KMS-11 (cell line): ENCODE data around the gene SLC5A4.
A peak's percentile ranks its signal among the peaks of the same experiment; 100 is the strongest.

Experiments
- H2AFZ ChIP-seq: fragments of 200-600 bp; sonication (generic); 2 replicates; pipeline ENCODE4 v1.6.1; 2016; ENCODE audit warnings: antibody characterized with exemption, mixed run types, low read depth
- H3K27ac ChIP-seq: fragments of 200-600 bp; sonication (generic); 2 replicates; pipeline ENCODE4 v1.6.1; 2016; ENCODE audit warnings: mild to moderate bottlenecking, mixed run types
- H3K27me3 ChIP-seq: fragments of 200-600 bp; sonication (generic); 2 replicates; pipeline ENCODE4 v1.6.1; 2017; ENCODE audit warnings: mild to moderate bottlenecking, low read depth, mixed run types, moderate library complexity; ENCODE audit not compliant: insufficient read depth
- H3K36me3 ChIP-seq: fragments of 200-600 bp; sonication (generic); 2 replicates; pipeline ENCODE4 v1.6.1; 2017; ENCODE audit warnings: mild to moderate bottlenecking, mixed run types; ENCODE audit not compliant: insufficient read depth
- H3K4me1 ChIP-seq: fragments of 200-600 bp; sonication (generic); 2 replicates; pipeline ENCODE4 v1.6.1; 2016; ENCODE audit warnings: mild to moderate bottlenecking, low read depth, mixed run types; ENCODE audit not compliant: poor library complexity, severe bottlenecking
- H3K4me2 ChIP-seq: fragments of 200-600 bp; sonication (generic); 2 replicates; pipeline ENCODE4 v1.7.0; 2016; ENCODE audit warnings: mild to moderate bottlenecking, mixed run types
- H3K4me3 ChIP-seq: fragments of 200-600 bp; sonication (generic); IDR thresholded peaks from 2 replicates; pipeline ENCODE4 v1.6.1; 2017; ENCODE audit warnings: low read depth, low read length, mixed read lengths; ENCODE audit not compliant: insufficient read depth
- H3K79me2 ChIP-seq: fragments of 200-600 bp; sonication (generic); 2 replicates; pipeline ENCODE4 v1.6.1; 2016; ENCODE audit warnings: low read depth, mixed run types; ENCODE audit not compliant: insufficient read depth
- H3K9ac ChIP-seq: fragments of 200-600 bp; sonication (generic); 2 replicates; pipeline ENCODE4 v1.6.1; 2016; ENCODE audit warnings: mild to moderate bottlenecking, mixed run types
- H4K20me1 ChIP-seq: fragments of 200-600 bp; sonication (generic); 2 replicates; pipeline ENCODE4 v1.6.1; 2016; ENCODE audit warnings: mild to moderate bottlenecking, mixed run types; ENCODE audit not compliant: insufficient read depth
- CTCF ChIP-seq: fragments of 200-600 bp; sonication (generic); conservative IDR thresholded peaks from 2 replicates; pipeline ENCODE4 v1.6.1; 2017; ENCODE audit warnings: low read depth, mild to moderate bottlenecking, antibody characterized with exemption, low read length, moderate library complexity, mixed read lengths

The SLC5A4 gene

GRCh38 chr22:32207971-32208480 lies 47.1 kb downstream of the SLC5A4 start:
- Histone ChIP-seq H3K9ac (no peak overlapping the region), H2AFZ (no peak overlapping the region), H3K4me3 (no peak overlapping the region), H3K27me3 (no peaks in the 10 kb centered on the region), H4K20me1 (no peaks in the 10 kb centered on the region), H3K79me2 (no peaks in the 10 kb centered on the region), H3K4me2 (no peak overlapping the region), H3K36me3 (no peaks in the 10 kb centered on the region), H3K4me1 (no peaks in the 10 kb centered on the region), H3K27ac (no peak overlapping the region)
- no peak for TF ChIP-seq CTCF

GRCh38 chr22:32206774-32207758 lies 48.1 kb downstream of the SLC5A4 start:
- peak overlapping the region; percentile 29; the same call in 1 of the 2 replicates for H3K4me2 ChIP-seq
- no peaks in the 10 kb centered on the region for H3K79me2 ChIP-seq
- peak; percentile 72 for TF ChIP-seq CTCF
- no peak overlapping the region for H3K4me3 ChIP-seq
- H3K36me3 ChIP-seq, result no peaks in the 10 kb centered on the region
- no peak overlapping the region for H3K27ac ChIP-seq
- no peaks in the 10 kb centered on the region for H3K27me3 ChIP-seq
- H4K20me1 ChIP-seq, result no peaks in the 10 kb centered on the region
- H2AFZ ChIP-seq, result peak overlapping the region; percentile 69; the same call in 1 of the 2 replicates
- no peak overlapping the region; the same call in 1 of the 2 replicates for H3K9ac ChIP-seq
- no peaks in the 10 kb centered on the region for H3K4me1 ChIP-seq

DNA sequence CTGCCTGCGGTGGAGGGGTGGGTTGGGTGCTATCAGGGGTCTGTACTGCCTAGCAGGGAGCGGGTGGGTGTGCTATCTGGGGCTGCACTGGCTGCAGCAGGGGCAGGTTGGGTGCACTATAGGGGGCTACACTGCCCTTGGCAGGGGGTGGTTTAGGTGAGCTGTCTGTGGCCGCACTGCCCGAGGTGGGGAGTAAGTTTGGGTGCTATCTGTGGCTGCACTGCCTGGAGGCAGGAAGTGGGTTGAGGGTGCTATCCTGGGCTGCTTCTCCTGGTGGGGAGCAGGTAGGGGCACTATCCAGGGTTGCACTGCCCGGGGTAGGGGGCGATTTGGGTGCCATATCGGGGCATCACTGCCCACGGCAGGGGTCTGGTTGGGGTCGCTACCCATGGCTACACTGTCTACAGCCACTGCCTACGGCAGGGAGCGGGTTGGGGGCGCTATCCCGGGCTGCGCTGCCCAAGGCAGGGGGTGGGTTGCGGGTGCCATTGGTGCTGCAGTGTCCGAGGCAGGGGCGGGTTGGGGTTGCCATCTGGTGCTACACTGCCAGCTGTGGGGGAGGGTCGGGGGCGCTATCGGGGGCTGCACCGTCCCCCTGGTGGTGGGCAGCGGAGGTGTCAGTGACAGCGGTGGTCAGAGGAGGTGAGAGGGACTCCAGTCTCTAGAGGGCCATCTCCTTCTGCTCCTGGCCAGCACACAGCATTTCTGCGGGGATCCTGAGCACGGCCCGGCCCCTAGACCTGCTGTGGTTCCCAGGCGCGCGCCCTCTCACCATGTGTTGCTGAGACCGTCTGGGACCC lies 49.0 kb downstream of the SLC5A4 start:
- no peak for TF ChIP-seq CTCF
- H3K79me2 ChIP-seq, result no peaks in the 10 kb centered on the region
- H3K27ac ChIP-seq, result no peak overlapping the region
- peak overlapping the region; percentile 69; the same call in 1 of the 2 replicates for H2AFZ ChIP-seq
- no peaks in the 10 kb centered on the region for H3K27me3 ChIP-seq
- no peak overlapping the region; the same call in 1 of the 2 replicates for H3K9ac ChIP-seq
- H3K4me2 ChIP-seq, result peak overlapping the region; percentile 29; the same call in 1 of the 2 replicates
- H3K36me3 ChIP-seq, result no peaks in the 10 kb centered on the region
- H3K4me3 ChIP-seq, result no peak overlapping the region
- H4K20me1 ChIP-seq, result no peaks in the 10 kb centered on the region
- H3K4me1 ChIP-seq, result no peaks in the 10 kb centered on the region

GRCh38 chr22:32204856-32205722 lies 50.1 kb downstream of the SLC5A4 start, which contains the start of gene RFPL2:
RFPL2 (minus strand) TSS chr22:32205073; CDS start chr22:32202451, 2,622 bp downstream.
- Histone ChIP-seq H3K27ac (no peak within 1 kb of the TSS), H2AFZ (no peak within 1 kb of the TSS), H3K27me3 (no peaks in the 10 kb centered on the region), H4K20me1 (no peaks in the 10 kb centered on the region), H3K79me2 (no peaks in the 10 kb centered on the region), H3K4me1 (no peaks in the 10 kb centered on the region), H3K4me3 (no peak within 1 kb of the TSS), H3K4me2 (no peak within 1 kb of the TSS), H3K36me3 (no peaks in the 10 kb centered on the region), H3K9ac (no peak within 1 kb of the TSS)
- no peak for TF ChIP-seq CTCF
